HCT116 (cell line): ENCODE data around the gene TBC1D16.

Source experiments
- RAD21 ChIP-seq: IDR thresholded peaks from 2 replicates; pipeline ENCODE4 v1.6.1; 2012; ENCODE audit warnings: low read depth, mild to moderate bottlenecking
- SRF ChIP-seq: IDR thresholded peaks from 2 replicates; pipeline ENCODE4 v1.6.1; 2012; ENCODE audit warnings: low read depth

- TF ChIP-seq RAD21 (no peak), SRF (no peak)
Observed at GRCh38 chr17:80058311-80058955, 22.8 kb upstream of the TBC1D16 start.
